ENCODE results near the gene RBM42.

DNA sequence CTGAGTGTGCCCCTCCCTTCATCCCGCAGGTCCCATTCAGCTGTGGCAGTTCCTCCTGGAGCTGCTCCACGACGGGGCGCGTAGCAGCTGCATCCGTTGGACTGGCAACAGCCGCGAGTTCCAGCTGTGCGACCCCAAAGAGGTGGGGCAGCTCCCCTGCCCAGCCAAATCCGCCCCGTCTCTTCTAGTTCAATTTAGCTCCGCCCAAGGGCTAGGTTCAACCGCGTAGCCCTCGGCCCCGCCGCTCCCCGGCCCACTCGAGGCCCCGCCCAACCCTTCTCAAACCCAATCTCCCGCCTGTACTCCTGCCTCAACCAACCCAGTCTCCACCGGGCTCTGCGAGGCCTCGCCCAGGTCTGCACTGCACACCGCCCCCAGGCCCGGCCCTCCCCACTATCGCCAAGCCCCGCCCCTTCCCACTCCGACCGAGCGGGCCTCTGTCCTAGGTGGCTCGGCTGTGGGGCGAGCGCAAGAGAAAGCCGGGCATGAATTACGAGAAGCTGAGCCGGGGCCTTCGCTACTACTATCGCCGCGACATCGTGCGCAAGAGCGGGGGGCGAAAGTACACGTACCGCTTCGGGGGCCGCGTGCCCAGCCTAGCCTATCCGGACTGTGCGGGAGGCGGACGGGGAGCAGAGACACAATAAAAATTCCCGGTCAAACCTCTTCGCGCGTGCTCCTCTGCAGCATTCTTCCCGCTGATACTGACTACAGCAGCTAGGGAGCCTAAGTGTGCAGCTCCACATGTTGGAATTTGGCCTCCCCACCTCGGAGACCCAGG is 15.6 kb downstream of the RBM42 start:
- TF ChIP-seq, protein P1, sequence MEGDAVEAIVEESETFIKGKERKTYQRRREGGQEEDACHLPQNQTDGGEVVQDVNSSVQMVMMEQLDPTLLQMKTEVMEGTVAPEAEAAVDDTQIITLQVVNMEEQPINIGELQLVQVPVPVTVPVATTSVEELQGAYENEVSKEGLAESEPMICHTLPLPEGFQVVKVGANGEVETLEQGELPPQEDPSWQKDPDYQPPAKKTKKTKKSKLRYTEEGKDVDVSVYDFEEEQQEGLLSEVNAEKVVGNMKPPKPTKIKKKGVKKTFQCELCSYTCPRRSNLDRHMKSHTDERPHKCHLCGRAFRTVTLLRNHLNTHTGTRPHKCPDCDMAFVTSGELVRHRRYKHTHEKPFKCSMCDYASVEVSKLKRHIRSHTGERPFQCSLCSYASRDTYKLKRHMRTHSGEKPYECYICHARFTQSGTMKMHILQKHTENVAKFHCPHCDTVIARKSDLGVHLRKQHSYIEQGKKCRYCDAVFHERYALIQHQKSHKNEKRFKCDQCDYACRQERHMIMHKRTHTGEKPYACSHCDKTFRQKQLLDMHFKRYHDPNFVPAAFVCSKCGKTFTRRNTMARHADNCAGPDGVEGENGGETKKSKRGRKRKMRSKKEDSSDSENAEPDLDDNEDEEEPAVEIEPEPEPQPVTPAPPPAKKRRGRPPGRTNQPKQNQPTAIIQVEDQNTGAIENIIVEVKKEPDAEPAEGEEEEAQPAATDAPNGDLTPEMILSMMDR (IDR thresholded peaks at IDR 0.05): no peak
- TF ChIP-seq POLR2A (IDR thresholded peaks at IDR 0.05): peak in 1 of 4 donors; percentile 24
- TF ChIP-seq POLR2AphosphoS5 (IDR thresholded peaks at IDR 0.05): peak; percentile 32 to 68 (median 50)
- TF ChIP-seq EP300 (IDR thresholded peaks at IDR 0.05): no peak

Data from stomach (tissue), 4 donors.